ENCODE results near the gene TWIST2. TPM values are rescaled to one million over a fixed set of nuclear protein-coding genes. Genes with fewer than 3 reads are reported as not detected.

The TWIST2 gene
- total RNA-seq, 2 donors from 2014 or later: 41.4 to 62.1 TPM

- H3K27ac ChIP-seq: no peak overlapping the region
Observed at GRCh38 chr2:238904716-238905115, 56.8 kb downstream of the TWIST2 start.

GRCh38 chr2:238905224-238905623 lies 57.3 kb downstream of the TWIST2 start:
- Histone ChIP-seq H3K4me3 (no peak overlapping the region), H3K36me3 (no peaks in the 10 kb centered on the region), H3K27ac (no peak overlapping the region), H3K4me1 (ENCODE audit: control insufficient read depth in 1 of 2, low read depth in 2 of 2) (no peaks in the 10 kb centered on the region), H3K9me3 (no peaks in the 10 kb centered on the region), H3K27me3 (replicated peaks; ENCODE audit: insufficient read depth) (no peaks in the 10 kb centered on the region)
- TF ChIP-seq CTCF (IDR thresholded peaks at IDR 0.05): no peak
- DNase-seq (ENCODE audit: low spot score): no peak
- ATAC-seq (ENCODE audit: insufficient number of reproducible peaks, low FRiP score, low read depth): no peak

More at GRCh38 chr2:238904716-238905115, 56.8 kb downstream of the TWIST2 start:
- H3K27me3 ChIP-seq (replicated peaks; ENCODE audit: insufficient read depth): no peaks in the 10 kb centered on the region
- DNase-seq (ENCODE audit: low spot score) (no peak), ATAC-seq (ENCODE audit: insufficient number of reproducible peaks, low FRiP score, low read depth) (no peak)
- H3K36me3 ChIP-seq: no peaks in the 10 kb centered on the region
- no peaks in the 10 kb centered on the region for H3K4me1 ChIP-seq (ENCODE audit: control insufficient read depth in 1 of 2, low read depth in 2 of 2)
- H3K4me3 ChIP-seq: no peak overlapping the region
- TF ChIP-seq CTCF (IDR thresholded peaks at IDR 0.05): no peak
- no peaks in the 10 kb centered on the region for H3K9me3 ChIP-seq

GRCh38 chr2:238905644-238906043 lies 57.8 kb downstream of the TWIST2 start:
- Histone ChIP-seq H3K4me3 (no peak overlapping the region), H3K4me1 (ENCODE audit: control insufficient read depth in 1 of 2, low read depth in 2 of 2) (no peaks in the 10 kb centered on the region), H3K9me3 (no peaks in the 10 kb centered on the region), H3K27me3 (replicated peaks; ENCODE audit: insufficient read depth) (no peaks in the 10 kb centered on the region), H3K27ac (no peak overlapping the region), H3K36me3 (no peaks in the 10 kb centered on the region)
- TF ChIP-seq CTCF (IDR thresholded peaks at IDR 0.05): no peak
- ATAC-seq (ENCODE audit: insufficient number of reproducible peaks, low FRiP score, low read depth) (no peak), DNase-seq (ENCODE audit: low spot score) (no peak)

- DNase-seq (ENCODE audit: low spot score) (no peak), ATAC-seq (ENCODE audit: insufficient number of reproducible peaks, low FRiP score, low read depth) (no peak)
- no peak overlapping the region for H3K27ac ChIP-seq
- no peaks in the 10 kb centered on the region for H3K27me3 ChIP-seq (replicated peaks; ENCODE audit: insufficient read depth)
- H3K4me3 ChIP-seq: no peak overlapping the region
- no peaks in the 10 kb centered on the region for H3K9me3 ChIP-seq
- H3K4me1 ChIP-seq (ENCODE audit: control insufficient read depth in 1 of 2, low read depth in 2 of 2): no peaks in the 10 kb centered on the region
- TF ChIP-seq CTCF (IDR thresholded peaks at IDR 0.05): no peak
- H3K36me3 ChIP-seq: no peaks in the 10 kb centered on the region
Observed at GRCh38 chr2:238906254-238906935, 58.5 kb downstream of the TWIST2 start.

- no peak for TF ChIP-seq CTCF (IDR thresholded peaks at IDR 0.05)
- DNase-seq (ENCODE audit: low spot score) (no peak), ATAC-seq (ENCODE audit: insufficient number of reproducible peaks, low FRiP score, low read depth) (no peak)
- Histone ChIP-seq H3K27me3 (replicated peaks; ENCODE audit: insufficient read depth) (no peaks in the 10 kb centered on the region), H3K9me3 (no peaks in the 10 kb centered on the region), H3K4me3 (no peak overlapping the region), H3K36me3 (no peaks in the 10 kb centered on the region), H3K27ac (no peak overlapping the region), H3K4me1 (ENCODE audit: control insufficient read depth in 1 of 2, low read depth in 2 of 2) (no peaks in the 10 kb centered on the region)
Observed at GRCh38 chr2:238906936-238907716, 59.2 kb downstream of the TWIST2 start.

Data from thoracic aorta (tissue), 2 donors.